GM23248 (cell line): ENCODE measurements around the gene PRL. TPM values are rescaled to one million over a fixed set of nuclear protein-coding genes. Genes with fewer than 3 reads are reported as not detected.
A peak's percentile ranks its signal among the peaks of the same experiment; 100 is the strongest.

Source experiments
- DNase-seq: peaks from one replicate; pipeline ENCODE4 v3.0.0-alpha.2; 2015
- H2AFZ ChIP-seq: fragments of 200-600 bp; sonication (generic); 2 replicates; pipeline ENCODE4 v1.6.1; 2016; ENCODE audit warnings: antibody characterized with exemption
- H3F3A ChIP-seq: fragments of 200-600 bp; sonication (generic); 2 replicates; pipeline ENCODE4 v1.6.1; 2016; ENCODE audit warnings: mild to moderate bottlenecking, antibody characterized with exemption, mixed run types; ENCODE audit not compliant: insufficient read depth
- H3K27ac ChIP-seq: fragments of 200-600 bp; sonication (generic); 2 replicates; pipeline ENCODE4 v1.5.1; 2016; ENCODE audit warnings: mild to moderate bottlenecking
- H3K27me3 ChIP-seq: fragments of 200-600 bp; sonication (generic); replicated peaks from 2 replicates; pipeline ENCODE4 v1.6.1; 2016; ENCODE audit warnings: mild to moderate bottlenecking; ENCODE audit not compliant: insufficient read depth
- H3K36me3 ChIP-seq: fragments of 200-600 bp; sonication (generic); 2 replicates; pipeline ENCODE4 v1.6.1; 2016; ENCODE audit warnings: low read depth, mild to moderate bottlenecking
- H3K4me1 ChIP-seq: fragments of 200-600 bp; sonication (generic); 2 replicates; pipeline ENCODE4 v1.6.1; 2016; ENCODE audit warnings: mild to moderate bottlenecking; ENCODE audit not compliant: insufficient read depth
- H3K4me2 ChIP-seq: fragments of 200-600 bp; sonication (generic); one replicate; pipeline ENCODE4 v1.6.1; 2016; ENCODE audit warnings: mild to moderate bottlenecking; ENCODE audit not compliant: unreplicated experiment
- H3K4me3 ChIP-seq: fragments of 200-600 bp; sonication (generic); 2 replicates; pipeline ENCODE4 v1.5.1; 2016; ENCODE audit warnings: mild to moderate bottlenecking
- H3K79me2 ChIP-seq: fragments of 200-600 bp; sonication (generic); 2 replicates; pipeline ENCODE4 v1.6.1; 2016; ENCODE audit warnings: mild to moderate bottlenecking; ENCODE audit not compliant: insufficient read depth
- H3K9ac ChIP-seq: fragments of 200-600 bp; sonication (generic); 2 replicates; pipeline ENCODE4 v1.6.1; 2016; ENCODE audit warnings: mild to moderate bottlenecking
- H3K9me2 ChIP-seq: fragments of 200-600 bp; sonication (generic); 2 replicates; pipeline ENCODE4 v1.6.1; 2016; ENCODE audit warnings: mixed run types, mild to moderate bottlenecking, moderate library complexity; ENCODE audit not compliant: insufficient read depth
- H3K9me3 ChIP-seq: fragments of 200-600 bp; sonication (generic); one replicate; pipeline ENCODE4 v1.6.1; 2017; ENCODE audit warnings: low read depth
- H4K20me1 ChIP-seq: fragments of 200-600 bp; sonication (generic); 2 replicates; pipeline ENCODE4 v1.6.0; 2016; ENCODE audit not compliant: insufficient read depth
- EZH2 ChIP-seq: fragments of 200-600 bp; sonication (generic); IDR thresholded peaks from 2 replicates; pipeline ENCODE4 v1.6.1; 2018; ENCODE audit warnings: antibody characterized with exemption, mild to moderate bottlenecking; ENCODE audit not compliant: insufficient read depth, poor library complexity, severe bottlenecking
- EZH2phosphoT487 ChIP-seq: fragments of 200-600 bp; sonication (generic); IDR thresholded peaks from 2 replicates; pipeline ENCODE4 v1.6.1; 2018; ENCODE audit warnings: antibody characterized with exemption, moderate library complexity, mild to moderate bottlenecking, low read depth; ENCODE audit not compliant: insufficient read depth
- WGBS, 2 experiments: methylation state at CpG; one replicate each; pipeline ENCODE4 v1.1.6; 2015 to 2017; ENCODE audit warnings: low lambda C conversion rate in 2 of 2, low coverage in 1 of 2; ENCODE audit errors: missing lambda C conversion rate in 2 of 2; 5-methylcytosine and 5-hydroxymethylcytosine counted together
- in situ Hi-C: fragments of 300-500 bp; cut with MboI; formaldehyde crosslinking; loops from 2 replicates; pipeline ENCODE4 v1.15.0; 2020
- polyA plus RNA-seq: library from polyadenylated mRNA; unstranded; fragments of >200 nt; fragmentation: Nextera tagmentation; extraction: Ambion mirVana; gene quantifications from 2 replicates; pipeline ENCODE4 v1.2.1, GENCODE V29; 2016
- total RNA-seq: library from RNA; depleted of rRNA; stranded (reverse); fragments of >200 nt; shearing (Covaris generic); gene quantifications from 2 replicates; pipeline ENCODE4 v1.2.3, GENCODE V29; 2014; rRNA removed

PRL gene
- total RNA-seq: not detected in 2 replicates
- 0.65 and 1.2 TPM in 2 replicates for polyA plus RNA-seq

- Histone ChIP-seq H4K20me1 (no peaks in the 10 kb centered on the region), H3K27ac (no peak within 1 kb of the TSS), H3F3A (no peaks in the 10 kb centered on the region), H3K9me2 (no peaks in the 10 kb centered on the region), H3K27me3 (no peaks in the 10 kb centered on the region), H3K9me3 (no peaks in the 10 kb centered on the region), H3K4me3 (no peak within 1 kb of the TSS), H3K4me1 (no peaks in the 10 kb centered on the region), H2AFZ (no peak within 1 kb of the TSS), H3K9ac (no peak within 1 kb of the TSS), H3K4me2 (no peak within 1 kb of the TSS), H3K36me3 (no peaks in the 10 kb centered on the region), H3K79me2 (no peaks in the 10 kb centered on the region)
- TF ChIP-seq EZH2: no peak
- TF ChIP-seq EZH2phosphoT487: no peak
- no peak for DNase-seq
- in situ Hi-C loops: no loop called here
- 85 to 88% methylated on average over 6 of the region's 6 CpGs for WGBS, 2 experiments
These were observed at the start of gene PRL for GRCh38 chr6:22296936-22297335. TSS of gene PRL (minus strand) at chr6:22297036. CDS start at chr6:22296982, 54 bp downstream.

DNA sequence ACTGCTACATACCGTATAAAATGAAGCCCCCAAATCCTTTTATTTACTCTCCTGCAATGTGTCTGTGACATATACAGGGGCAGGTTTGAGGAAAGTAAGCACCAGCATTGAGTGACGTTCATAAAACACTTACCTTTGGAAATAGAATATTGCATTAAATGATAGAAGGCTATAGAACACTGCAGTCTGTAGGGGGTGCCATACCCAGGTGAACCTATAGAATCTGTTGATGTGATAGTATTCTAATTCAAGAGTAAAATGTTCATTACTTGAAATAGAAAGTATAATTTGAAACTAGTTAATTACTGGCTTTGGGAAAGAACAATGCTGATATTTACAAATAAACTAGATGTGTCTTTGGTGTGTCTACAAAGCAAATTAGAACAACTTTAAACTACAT, 47.0 kb upstream of the PRL start:
- Histone ChIP-seq H3K27ac (no peak overlapping the region), H4K20me1 (no peaks in the 10 kb centered on the region), H3F3A (no peaks in the 10 kb centered on the region), H2AFZ (no peak overlapping the region), H3K9me3 (no peaks in the 10 kb centered on the region), H3K79me2 (no peaks in the 10 kb centered on the region), H3K9ac (no peak overlapping the region), H3K9me2 (no peaks in the 10 kb centered on the region), H3K4me3 (no peak overlapping the region), H3K36me3 (no peaks in the 10 kb centered on the region), H3K27me3 (no peaks in the 10 kb centered on the region), H3K4me1 (no peaks in the 10 kb centered on the region), H3K4me2 (no peak overlapping the region)
- 83 to 88% methylated on average over 2 of the region's 2 CpGs for WGBS, 2 experiments
- DNase-seq: no peak
- TF ChIP-seq EZH2 (no peak), EZH2phosphoT487 (no peak)
- in situ Hi-C loops: no loop called here

- no peak overlapping the region; the same call in 1 of the 2 replicates for H2AFZ ChIP-seq
- in situ Hi-C loops: no loop called here
- no peak for DNase-seq
- H3K27me3 ChIP-seq: no peaks in the 10 kb centered on the region
- 59 to 66% methylated on average over 2 of the region's 2 CpGs for WGBS, 2 experiments
- no peaks in the 10 kb centered on the region for H3K9me2 ChIP-seq
- H3K4me1 ChIP-seq: peaks cover 15% of the 10 kb centered on the region; the same call in 1 of the 2 replicates
- no peaks in the 10 kb centered on the region for H3K79me2 ChIP-seq
- no peaks in the 10 kb centered on the region for H3K36me3 ChIP-seq
- no peaks in the 10 kb centered on the region for H3K9me3 ChIP-seq
- H3K27ac ChIP-seq: no peak overlapping the region
- H3F3A ChIP-seq: no peaks in the 10 kb centered on the region
- no peak overlapping the region for H3K4me3 ChIP-seq
- TF ChIP-seq EZH2phosphoT487: no peak
- no peak overlapping the region for H3K9ac ChIP-seq
- H4K20me1 ChIP-seq: no peaks in the 10 kb centered on the region
- no peak overlapping the region for H3K4me2 ChIP-seq
These were observed 37.9 kb upstream of the PRL start for GRCh38 chr6:22334778-22335177.

GRCh38 chr6:22333802-22334201, 37.0 kb upstream of the PRL start:
- Histone ChIP-seq H3K4me2 (no peak overlapping the region), H3K27ac (no peak overlapping the region), H2AFZ (no peak overlapping the region), H3K4me3 (no peak overlapping the region), H3K79me2 (no peaks in the 10 kb centered on the region), H3K27me3 (no peaks in the 10 kb centered on the region), H3K9me2 (no peaks in the 10 kb centered on the region), H3F3A (no peaks in the 10 kb centered on the region), H3K9ac (no peak overlapping the region), H3K9me3 (no peaks in the 10 kb centered on the region), H3K4me1 (peaks cover 15% of the 10 kb centered on the region; the same call in 1 of the 2 replicates), H4K20me1 (no peaks in the 10 kb centered on the region), H3K36me3 (no peaks in the 10 kb centered on the region)
- in situ Hi-C loops: no loop called here
- peak; percentile 18 for DNase-seq
- TF ChIP-seq EZH2 (no peak), EZH2phosphoT487 (no peak)

DNA sequence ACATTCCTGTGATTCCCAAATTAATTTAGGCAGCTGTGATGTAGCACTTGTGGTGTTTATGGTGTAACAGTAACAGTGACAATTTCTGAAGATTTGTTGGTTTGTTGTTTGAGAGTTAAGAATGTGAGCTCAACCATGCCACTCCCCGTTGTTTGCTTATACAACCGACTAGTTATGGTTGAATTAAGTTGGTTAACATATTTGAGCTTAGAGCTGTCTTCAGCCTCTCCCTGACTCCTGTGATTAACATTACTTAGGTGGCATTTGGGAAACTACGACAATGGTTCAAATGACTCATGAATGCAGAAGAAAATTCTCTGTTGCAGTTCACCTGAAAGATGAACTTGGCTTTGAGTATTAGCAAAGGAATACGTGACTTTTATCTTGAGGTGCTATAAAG, 35.9 kb upstream of the PRL start:
- H3K27ac ChIP-seq: no peak overlapping the region
- H3K4me3 ChIP-seq: no peak overlapping the region
- no peaks in the 10 kb centered on the region for H3K9me2 ChIP-seq
- H2AFZ ChIP-seq: no peak overlapping the region
- no peaks in the 10 kb centered on the region for H3F3A ChIP-seq
- H3K4me1 ChIP-seq: peaks cover 19% of the 10 kb centered on the region; the same call in 1 of the 2 replicates
- DNase-seq: no peak
- H3K27me3 ChIP-seq: no peaks in the 10 kb centered on the region
- no peak overlapping the region for H3K9ac ChIP-seq
- TF ChIP-seq EZH2: no peak
- no peak for TF ChIP-seq EZH2phosphoT487
- 71 to 76% methylated on average over 4 of the region's 4 CpGs for WGBS, 2 experiments
- no peaks in the 10 kb centered on the region for H3K79me2 ChIP-seq
- no peaks in the 10 kb centered on the region for H3K36me3 ChIP-seq
- H4K20me1 ChIP-seq: no peaks in the 10 kb centered on the region
- H3K9me3 ChIP-seq: no peaks in the 10 kb centered on the region
- in situ Hi-C loops: no loop called here
- H3K4me2 ChIP-seq: no peak overlapping the region
